Measurements from ENCODE around the gene GRAMD1B. TPM values are rescaled to one million over a fixed set of nuclear protein-coding genes. Genes with fewer than 3 reads are reported as not detected.

The GRAMD1B gene
- total RNA-seq, 4 donors from 2014 or later = 2.1 to 7.8 (median 3.2) TPM

GRCh38 chr11:123588117-123588863, 158.2 kb downstream of the GRAMD1B start:
- no peaks in the 10 kb centered on the region for H3K27me3 ChIP-seq
- H3K27ac ChIP-seq = no peak overlapping the region
- TF ChIP-seq POLR2A (IDR thresholded peaks at IDR 0.05) = no peak
- TF ChIP-seq, protein P1, sequence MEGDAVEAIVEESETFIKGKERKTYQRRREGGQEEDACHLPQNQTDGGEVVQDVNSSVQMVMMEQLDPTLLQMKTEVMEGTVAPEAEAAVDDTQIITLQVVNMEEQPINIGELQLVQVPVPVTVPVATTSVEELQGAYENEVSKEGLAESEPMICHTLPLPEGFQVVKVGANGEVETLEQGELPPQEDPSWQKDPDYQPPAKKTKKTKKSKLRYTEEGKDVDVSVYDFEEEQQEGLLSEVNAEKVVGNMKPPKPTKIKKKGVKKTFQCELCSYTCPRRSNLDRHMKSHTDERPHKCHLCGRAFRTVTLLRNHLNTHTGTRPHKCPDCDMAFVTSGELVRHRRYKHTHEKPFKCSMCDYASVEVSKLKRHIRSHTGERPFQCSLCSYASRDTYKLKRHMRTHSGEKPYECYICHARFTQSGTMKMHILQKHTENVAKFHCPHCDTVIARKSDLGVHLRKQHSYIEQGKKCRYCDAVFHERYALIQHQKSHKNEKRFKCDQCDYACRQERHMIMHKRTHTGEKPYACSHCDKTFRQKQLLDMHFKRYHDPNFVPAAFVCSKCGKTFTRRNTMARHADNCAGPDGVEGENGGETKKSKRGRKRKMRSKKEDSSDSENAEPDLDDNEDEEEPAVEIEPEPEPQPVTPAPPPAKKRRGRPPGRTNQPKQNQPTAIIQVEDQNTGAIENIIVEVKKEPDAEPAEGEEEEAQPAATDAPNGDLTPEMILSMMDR (IDR thresholded peaks at IDR 0.05 in 4 of 5, conservative IDR thresholded peaks at IDR 0.05 in 1 of 5) = no peak
- no peak overlapping the region for H3K4me3 ChIP-seq
- H3K4me1 ChIP-seq = peaks cover 26 to 32% of the 10 kb centered on the region in 2 donors
- intact Hi-C loops (cut with DNase I; ENCODE audit: low total_unique reads) = no loop called here
- no peak for DNase-seq
- no peaks in the 10 kb centered on the region for H3K9me3 ChIP-seq
- H3K36me3 ChIP-seq = no peaks in the 10 kb centered on the region
- ATAC-seq = no peak
- in situ Hi-C loops (cut with MboI; ENCODE audit: low sequenced_read_pairs in 4 of 4) = loop anchor here in 1 of 4 donors (10.0 kb wide), 1 partner anchor 117 kb away; no protein-coding TSS in a partner anchor

DNA sequence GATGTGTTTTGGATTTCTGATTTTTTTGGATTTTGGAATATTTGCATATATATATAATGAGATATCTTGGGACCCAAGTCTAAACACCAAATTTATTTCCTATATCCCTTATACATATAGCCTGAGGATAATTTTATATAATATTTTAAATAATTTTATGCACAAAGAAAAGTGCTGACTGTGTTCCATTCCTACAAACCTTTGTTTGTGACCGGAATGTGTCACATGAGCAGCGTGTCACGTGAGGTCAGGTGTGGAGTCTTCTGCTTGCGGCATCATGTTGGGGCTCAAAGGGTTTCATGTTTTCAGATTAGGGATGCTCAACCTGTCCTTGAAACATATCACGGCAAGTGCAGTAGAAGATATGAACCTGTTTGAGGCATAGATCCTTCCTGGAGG, 158.8 kb downstream of the GRAMD1B start:
- ATAC-seq = no peak
- H3K27me3 ChIP-seq = no peaks in the 10 kb centered on the region
- H3K4me3 ChIP-seq = no peak overlapping the region
- no peaks in the 10 kb centered on the region for H3K9me3 ChIP-seq
- H3K4me1 ChIP-seq = peaks cover 26 to 32% of the 10 kb centered on the region in 2 donors
- TF ChIP-seq, protein P1 (IDR thresholded peaks at IDR 0.05 in 4 of 5, conservative IDR thresholded peaks at IDR 0.05 in 1 of 5) = no peak
- no peak for TF ChIP-seq POLR2A (IDR thresholded peaks at IDR 0.05)
- no peak overlapping the region for H3K27ac ChIP-seq
- DNase-seq = no peak
- H3K36me3 ChIP-seq = no peaks in the 10 kb centered on the region
- intact Hi-C loops (cut with DNase I; ENCODE audit: low total_unique reads) (no loop called here), in situ Hi-C loops (cut with MboI; ENCODE audit: low sequenced_read_pairs in 4 of 4) (loop anchor here in 1 of 4 donors (10.0 kb wide), 1 partner anchor 116 kb away; no protein-coding TSS in a partner anchor)

DNA sequence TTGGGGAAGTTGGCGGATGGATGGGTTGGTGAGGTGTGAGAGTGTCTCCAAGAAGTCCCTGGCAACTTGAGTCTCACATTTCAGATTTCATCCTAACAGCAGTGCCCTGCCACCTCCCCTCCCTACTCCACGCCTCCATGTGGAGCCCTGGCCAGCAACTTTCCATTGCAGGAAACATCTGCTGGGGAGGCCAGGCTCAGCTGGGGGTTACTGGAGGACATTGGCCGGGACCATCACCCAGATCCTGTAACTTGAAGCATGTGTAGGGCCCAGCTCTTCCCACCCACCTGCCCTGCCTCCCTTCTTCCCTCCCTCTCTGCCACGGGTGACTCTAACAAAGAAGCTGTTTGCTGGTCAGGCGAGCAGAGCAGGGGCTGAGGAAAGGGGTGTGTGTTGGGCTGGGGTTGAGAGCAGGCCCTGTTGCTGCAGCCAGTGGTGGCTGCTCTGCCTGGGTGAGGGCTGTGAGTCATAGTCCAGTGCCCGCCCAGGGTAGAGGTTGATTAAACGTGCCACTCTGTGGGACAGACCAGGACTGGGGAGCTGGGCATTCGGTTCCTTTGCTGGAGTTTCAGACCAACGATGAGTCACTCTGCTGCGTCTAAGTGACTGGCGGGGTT, 160.3 kb downstream of the GRAMD1B start:
- H3K4me3 ChIP-seq = peak overlapping the region in 2 of 4 donors; percentile 25 to 30
- peaks cover 21 to 32% of the 10 kb centered on the region in 2 donors for H3K4me1 ChIP-seq
- TF ChIP-seq POLR2A (IDR thresholded peaks at IDR 0.05) = peak in 1 of 2 donors; percentile 35
- TF ChIP-seq, protein P1 (IDR thresholded peaks at IDR 0.05 in 4 of 5, conservative IDR thresholded peaks at IDR 0.05 in 1 of 5) = no peak
- DNase-seq = peak; percentile 76 to 87
- intact Hi-C loops (cut with DNase I; ENCODE audit: low total_unique reads) (no loop called here), in situ Hi-C loops (cut with MboI; ENCODE audit: low sequenced_read_pairs in 4 of 4) (no loop called here)
- peaks cover 0 to 5% of the 10 kb centered on the region in 2 donors for H3K36me3 ChIP-seq
- H3K27ac ChIP-seq = peak overlapping the region; percentile 81 to 90 (median 86)
- no peaks in the 10 kb centered on the region for H3K9me3 ChIP-seq
- ATAC-seq = peak; percentile 85 to 90
- no peaks in the 10 kb centered on the region for H3K27me3 ChIP-seq

DNA sequence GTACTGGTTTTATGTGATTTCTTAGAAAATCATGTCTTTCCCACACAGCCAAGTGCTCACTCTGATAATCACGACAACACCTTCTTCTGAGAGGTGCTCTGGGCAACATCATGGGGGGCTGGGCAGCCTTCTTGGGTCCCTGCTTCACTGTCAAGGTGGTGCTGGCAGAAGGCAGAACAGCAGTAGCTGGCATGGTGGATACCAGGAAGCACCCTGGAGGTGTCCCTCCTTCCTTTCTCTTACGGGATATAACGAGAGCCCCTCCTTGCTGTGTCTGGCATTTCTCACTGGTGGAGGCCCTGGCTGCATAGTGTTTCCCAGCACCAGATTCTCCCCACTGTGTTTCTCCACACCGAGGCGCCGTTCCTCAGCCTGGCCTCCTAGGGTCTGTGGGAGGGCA, 163.5 kb downstream of the GRAMD1B start:
- H3K4me1 ChIP-seq = peaks cover 21 to 32% of the 10 kb centered on the region in 2 donors
- ATAC-seq (no peak), DNase-seq (no peak)
- no peaks in the 10 kb centered on the region for H3K27me3 ChIP-seq
- TF ChIP-seq, protein P1 (IDR thresholded peaks at IDR 0.05 in 4 of 5, conservative IDR thresholded peaks at IDR 0.05 in 1 of 5) = no peak
- TF ChIP-seq POLR2A (IDR thresholded peaks at IDR 0.05) = no peak
- no peak overlapping the region for H3K4me3 ChIP-seq
- in situ Hi-C loops (cut with MboI; ENCODE audit: low sequenced_read_pairs in 4 of 4) (no loop called here), intact Hi-C loops (cut with DNase I; ENCODE audit: low total_unique reads) (no loop called here)
- H3K9me3 ChIP-seq = no peaks in the 10 kb centered on the region
- no peak overlapping the region for H3K27ac ChIP-seq
- peaks cover 0 to 5% of the 10 kb centered on the region in 2 donors for H3K36me3 ChIP-seq

All from gastrocnemius medialis (tissue), 4 donors.